Astrocyte (in vitro differentiated cells and primary cell): ENCODE data around the gene HMCN2.
"Not testable (repeated sequence)": the region's sequence is repeated elsewhere in the genome, so short reads cannot be mapped to it uniquely, and the experiment has no call there.

ENCODE experiments used
- EZH2 ChIP-seq: IDR thresholded peaks from 2 replicates; pipeline ENCODE4 v1.6.1; 2012; ENCODE audit warnings: mild to moderate bottlenecking, low read length, inconsistent platforms; ENCODE audit not compliant: insufficient read depth
- TF ChIP-seq, protein P1 (sequence below): IDR thresholded peaks from 2 replicates; pipeline ENCODE4 v1.5.1; 2011; ENCODE audit warnings: low read depth, mild to moderate bottlenecking, inconsistent platforms, low read length, moderate library complexity; ENCODE audit not compliant: insufficient read depth

- TF ChIP-seq, protein P1, sequence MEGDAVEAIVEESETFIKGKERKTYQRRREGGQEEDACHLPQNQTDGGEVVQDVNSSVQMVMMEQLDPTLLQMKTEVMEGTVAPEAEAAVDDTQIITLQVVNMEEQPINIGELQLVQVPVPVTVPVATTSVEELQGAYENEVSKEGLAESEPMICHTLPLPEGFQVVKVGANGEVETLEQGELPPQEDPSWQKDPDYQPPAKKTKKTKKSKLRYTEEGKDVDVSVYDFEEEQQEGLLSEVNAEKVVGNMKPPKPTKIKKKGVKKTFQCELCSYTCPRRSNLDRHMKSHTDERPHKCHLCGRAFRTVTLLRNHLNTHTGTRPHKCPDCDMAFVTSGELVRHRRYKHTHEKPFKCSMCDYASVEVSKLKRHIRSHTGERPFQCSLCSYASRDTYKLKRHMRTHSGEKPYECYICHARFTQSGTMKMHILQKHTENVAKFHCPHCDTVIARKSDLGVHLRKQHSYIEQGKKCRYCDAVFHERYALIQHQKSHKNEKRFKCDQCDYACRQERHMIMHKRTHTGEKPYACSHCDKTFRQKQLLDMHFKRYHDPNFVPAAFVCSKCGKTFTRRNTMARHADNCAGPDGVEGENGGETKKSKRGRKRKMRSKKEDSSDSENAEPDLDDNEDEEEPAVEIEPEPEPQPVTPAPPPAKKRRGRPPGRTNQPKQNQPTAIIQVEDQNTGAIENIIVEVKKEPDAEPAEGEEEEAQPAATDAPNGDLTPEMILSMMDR, result not testable (repeated sequence)
- TF ChIP-seq EZH2, result not testable (repeated sequence)
These were observed 136.2 kb downstream of the HMCN2 start for GRCh38 chr9:130401742-130402141.
